ENCODE measurements around the gene ABCD4. TPM values are rescaled to one million over a fixed set of nuclear protein-coding genes. Genes with fewer than 3 reads are reported as not detected.
"Not testable (repeated sequence)": the region's sequence is repeated elsewhere in the genome, so short reads cannot be mapped to it uniquely, and the experiment has no call there.

Gene ABCD4
- total and polyA plus RNA-seq, 4 donors: 30.3 to 124 (median 67.5) TPM

- Histone ChIP-seq H3K27me3 (ENCODE audit: control insufficient read depth, insufficient read depth, low read length) (no peaks in the 10 kb centered on the region), H3K27ac (ENCODE audit: low read depth, low read length) (no peak overlapping the region), H3K4me1 (ENCODE audit: control insufficient read depth, insufficient read depth, low read length) (peaks cover 5% of the 10 kb centered on the region), H3K9me3 (ENCODE audit: control insufficient read depth, insufficient read depth, low read length) (no peaks in the 10 kb centered on the region), H3K4me3 (ENCODE audit: low read depth, low read length) (no peak overlapping the region), H3K36me3 (ENCODE audit: control insufficient read depth, insufficient read depth, low read length) (peaks cover 84% of the 10 kb centered on the region)
- 73% methylated on average over 4 of the region's 7 CpGs for WGBS (ENCODE audit: insufficient coverage)
- peak in 1 of 6 donors; percentile 31 for DNase-seq (ENCODE audit: low read depth in 4 of 6, low spot score in 6 of 6)
These were observed 12.3 kb downstream of the ABCD4 start for GRCh38 chr14:74290415-74290814.

- Histone ChIP-seq H3K27me3 (ENCODE audit: control insufficient read depth, insufficient read depth, low read length) (no peaks in the 10 kb centered on the region), H3K4me1 (ENCODE audit: control insufficient read depth, insufficient read depth, low read length) (peaks cover 5% of the 10 kb centered on the region), H3K9me3 (ENCODE audit: control insufficient read depth, insufficient read depth, low read length) (no peaks in the 10 kb centered on the region), H3K27ac (ENCODE audit: low read depth, low read length) (no peak overlapping the region), H3K4me3 (ENCODE audit: low read depth, low read length) (no peak overlapping the region), H3K36me3 (ENCODE audit: control insufficient read depth, insufficient read depth, low read length) (peaks cover 78% of the 10 kb centered on the region)
- 70% methylated on average over 4 of the region's 5 CpGs for WGBS (ENCODE audit: insufficient coverage)
- DNase-seq (ENCODE audit: low read depth in 4 of 6, low spot score in 6 of 6): no peak
These were observed 12.9 kb downstream of the ABCD4 start for GRCh38 chr14:74289801-74290200.

GRCh38 chr14:74286736-74287135 lies 16.0 kb downstream of the ABCD4 start:
- 91% methylated on average over 6 of the region's 7 CpGs for WGBS (ENCODE audit: insufficient coverage)
- DNase-seq (ENCODE audit: low read depth in 4 of 6, low spot score in 6 of 6): no peak
- H3K9me3 ChIP-seq (ENCODE audit: control insufficient read depth, insufficient read depth, low read length): no peaks in the 10 kb centered on the region

GRCh38 chr14:74281069-74281468 lies 21.7 kb downstream of the ABCD4 start:
- H3K27me3 ChIP-seq (ENCODE audit: control insufficient read depth, insufficient read depth, low read length): no peaks in the 10 kb centered on the region
- no peak overlapping the region for H3K27ac ChIP-seq (ENCODE audit: low read depth, low read length)
- no peak overlapping the region for H3K4me3 ChIP-seq (ENCODE audit: low read depth, low read length)
- peaks cover 5% of the 10 kb centered on the region for H3K9me3 ChIP-seq (ENCODE audit: control insufficient read depth, insufficient read depth, low read length)
- H3K36me3 ChIP-seq (ENCODE audit: control insufficient read depth, insufficient read depth, low read length): peaks cover 22% of the 10 kb centered on the region
- H3K4me1 ChIP-seq (ENCODE audit: control insufficient read depth, insufficient read depth, low read length): no peaks in the 10 kb centered on the region
- DNase-seq (ENCODE audit: low read depth in 4 of 6, low spot score in 6 of 6): no peak
- WGBS (ENCODE audit: insufficient coverage): 87% methylated on average over 2 of the region's 2 CpGs

More at GRCh38 chr14:74286736-74287135, 16.0 kb downstream of the ABCD4 start:
- Histone ChIP-seq H3K36me3 (ENCODE audit: control insufficient read depth, insufficient read depth, low read length) (peaks cover 71% of the 10 kb centered on the region), H3K27ac (ENCODE audit: low read depth, low read length) (no peak overlapping the region), H3K4me3 (ENCODE audit: low read depth, low read length) (no peak overlapping the region), H3K27me3 (ENCODE audit: control insufficient read depth, insufficient read depth, low read length) (no peaks in the 10 kb centered on the region), H3K4me1 (ENCODE audit: control insufficient read depth, insufficient read depth, low read length) (peaks cover 5% of the 10 kb centered on the region)

- DNase-seq (ENCODE audit: low read depth in 4 of 6, low spot score in 6 of 6): no peak
- WGBS (ENCODE audit: insufficient coverage): 93% methylated on average over 2 of the region's 2 CpGs
- no peak overlapping the region for H3K27ac ChIP-seq (ENCODE audit: low read depth, low read length)
- no peaks in the 10 kb centered on the region for H3K27me3 ChIP-seq (ENCODE audit: control insufficient read depth, insufficient read depth, low read length)
- H3K4me1 ChIP-seq (ENCODE audit: control insufficient read depth, insufficient read depth, low read length): no peaks in the 10 kb centered on the region
- peaks cover 5% of the 10 kb centered on the region for H3K9me3 ChIP-seq (ENCODE audit: control insufficient read depth, insufficient read depth, low read length)
- no peak overlapping the region for H3K4me3 ChIP-seq (ENCODE audit: low read depth, low read length)
- H3K36me3 ChIP-seq (ENCODE audit: control insufficient read depth, insufficient read depth, low read length): peaks cover 11% of the 10 kb centered on the region
These were observed 24.7 kb downstream of the ABCD4 start for GRCh38 chr14:74278080-74278479.

- Histone ChIP-seq H3K36me3 (ENCODE audit: control insufficient read depth, insufficient read depth, low read length) (no peaks in the 10 kb centered on the region), H3K27ac (ENCODE audit: low read depth, low read length) (no peak overlapping the region)
- WGBS (ENCODE audit: insufficient coverage): 81% methylated on average over 6 of the region's 6 CpGs
These were observed 27.4 kb downstream of the ABCD4 start for GRCh38 chr14:74275241-74275841.

GRCh38 chr14:74271365-74271764 lies 31.4 kb downstream of the ABCD4 start:
- Histone ChIP-seq H3K36me3 (ENCODE audit: control insufficient read depth, insufficient read depth, low read length) (no peaks in the 10 kb centered on the region), H3K9me3 (ENCODE audit: control insufficient read depth, insufficient read depth, low read length) (no peaks in the 10 kb centered on the region), H3K27ac (ENCODE audit: low read depth, low read length) (no peak overlapping the region), H3K4me3 (ENCODE audit: low read depth, low read length) (no peak overlapping the region), H3K27me3 (ENCODE audit: control insufficient read depth, insufficient read depth, low read length) (no peaks in the 10 kb centered on the region), H3K4me1 (ENCODE audit: control insufficient read depth, insufficient read depth, low read length) (peaks cover 4% of the 10 kb centered on the region)
- DNase-seq (ENCODE audit: low read depth in 4 of 6, low spot score in 6 of 6): no peak
- WGBS (ENCODE audit: insufficient coverage): no CpG with 5 or more reads among the region's 1 CpG

More at GRCh38 chr14:74275241-74275841, 27.4 kb downstream of the ABCD4 start:
- Histone ChIP-seq H3K27me3 (ENCODE audit: control insufficient read depth, insufficient read depth, low read length) (no peaks in the 10 kb centered on the region), H3K4me1 (ENCODE audit: control insufficient read depth, insufficient read depth, low read length) (no peaks in the 10 kb centered on the region), H3K9me3 (ENCODE audit: control insufficient read depth, insufficient read depth, low read length) (peaks cover 5% of the 10 kb centered on the region), H3K4me3 (ENCODE audit: low read depth, low read length) (no peak overlapping the region)
- DNase-seq (ENCODE audit: low read depth in 4 of 6, low spot score in 6 of 6): no peak

GRCh38 chr14:74270382-74271177 lies 32.2 kb downstream of the ABCD4 start:
- 45% methylated on average over 7 of the region's 14 CpGs for WGBS (ENCODE audit: insufficient coverage)
- not testable (repeated sequence) for H3K27ac ChIP-seq (ENCODE audit: low read depth, low read length); H3K4me1 ChIP-seq (ENCODE audit: control insufficient read depth, insufficient read depth, low read length); H3K9me3 ChIP-seq (ENCODE audit: control insufficient read depth, insufficient read depth, low read length); DNase-seq (ENCODE audit: low read depth in 4 of 6, low spot score in 6 of 6); H3K36me3 ChIP-seq (ENCODE audit: control insufficient read depth, insufficient read depth, low read length); H3K27me3 ChIP-seq (ENCODE audit: control insufficient read depth, insufficient read depth, low read length); H3K4me3 ChIP-seq (ENCODE audit: low read depth, low read length)

GRCh38 chr14:74267588-74267987 lies 35.1 kb downstream of the ABCD4 start:
- Histone ChIP-seq H3K4me3 (ENCODE audit: low read depth, low read length) (no peak overlapping the region), H3K27ac (ENCODE audit: low read depth, low read length) (no peak overlapping the region), H3K36me3 (ENCODE audit: control insufficient read depth, insufficient read depth, low read length) (no peaks in the 10 kb centered on the region), H3K9me3 (ENCODE audit: control insufficient read depth, insufficient read depth, low read length) (no peaks in the 10 kb centered on the region), H3K27me3 (ENCODE audit: control insufficient read depth, insufficient read depth, low read length) (no peaks in the 10 kb centered on the region), H3K4me1 (ENCODE audit: control insufficient read depth, insufficient read depth, low read length) (peaks cover 4% of the 10 kb centered on the region)
- no peak for DNase-seq (ENCODE audit: low read depth in 4 of 6, low spot score in 6 of 6)
- WGBS (ENCODE audit: insufficient coverage): 93% methylated on average over 1 of the region's 3 CpGs
